ENCODE measurements around the gene PEX3. TPM values are rescaled to one million over a fixed set of nuclear protein-coding genes. Genes with fewer than 3 reads are reported as not detected.

The PEX3 gene
- total RNA-seq, 1 donor from 2014 or later, result 12.8 TPM

GRCh38 chr6:143525356-143525755, 74.8 kb downstream of the PEX3 start:
- no peak overlapping the region for H3K27ac Mint-ChIP-seq

GRCh38 chr6:143527677-143528076, 77.1 kb downstream of the PEX3 start:
- H3K9me3 Mint-ChIP-seq, result no peaks in the 10 kb centered on the region
- H3K36me3 Mint-ChIP-seq, result no peaks in the 10 kb centered on the region
- no peaks in the 10 kb centered on the region for H3K4me1 Mint-ChIP-seq (ENCODE audit: unreplicated experiment)
- DNase-seq (ENCODE audit: extremely low spot score, unreplicated experiment), result no peak
- no peaks in the 10 kb centered on the region for H3K27me3 Mint-ChIP-seq
- no peak for TF ChIP-seq CTCF (conservative IDR thresholded peaks at IDR 0.05)
- H3K4me3 Mint-ChIP-seq, result no peak overlapping the region
- no peak overlapping the region for H3K27ac Mint-ChIP-seq

More at GRCh38 chr6:143525356-143525755, 74.8 kb downstream of the PEX3 start:
- no peak for DNase-seq (ENCODE audit: extremely low spot score, unreplicated experiment)
- Mint-ChIP-seq H3K27me3 (peaks cover 4% of the 10 kb centered on the region), H3K9me3 (no peaks in the 10 kb centered on the region), H3K4me3 (no peak overlapping the region), H3K4me1 (ENCODE audit: unreplicated experiment) (no peaks in the 10 kb centered on the region), H3K36me3 (no peaks in the 10 kb centered on the region)
- TF ChIP-seq CTCF (conservative IDR thresholded peaks at IDR 0.05), result no peak

GRCh38 chr6:143528164-143528811, 77.7 kb downstream of the PEX3 start:
- Mint-ChIP-seq H3K4me3 (no peak overlapping the region), H3K36me3 (no peaks in the 10 kb centered on the region), H3K27ac (no peak overlapping the region), H3K9me3 (no peaks in the 10 kb centered on the region), H3K4me1 (ENCODE audit: unreplicated experiment) (no peaks in the 10 kb centered on the region), H3K27me3 (no peaks in the 10 kb centered on the region)
- no peak for DNase-seq (ENCODE audit: extremely low spot score, unreplicated experiment)
- TF ChIP-seq CTCF (conservative IDR thresholded peaks at IDR 0.05), result no peak

GRCh38 chr6:143529095-143529494, 78.5 kb downstream of the PEX3 start:
- H3K27ac Mint-ChIP-seq, result no peak overlapping the region
- H3K4me3 Mint-ChIP-seq, result no peak overlapping the region
- TF ChIP-seq CTCF (conservative IDR thresholded peaks at IDR 0.05), result peak; percentile 24
- DNase-seq (ENCODE audit: extremely low spot score, unreplicated experiment), result no peak
- no peaks in the 10 kb centered on the region for H3K4me1 Mint-ChIP-seq (ENCODE audit: unreplicated experiment)
- no peaks in the 10 kb centered on the region for H3K9me3 Mint-ChIP-seq
- no peaks in the 10 kb centered on the region for H3K27me3 Mint-ChIP-seq
- H3K36me3 Mint-ChIP-seq, result no peaks in the 10 kb centered on the region

- H3K4me3 Mint-ChIP-seq, result no peak overlapping the region
- DNase-seq (ENCODE audit: extremely low spot score, unreplicated experiment), result no peak
- TF ChIP-seq CTCF (conservative IDR thresholded peaks at IDR 0.05), result no peak
- peaks cover 5% of the 10 kb centered on the region for H3K4me1 Mint-ChIP-seq (ENCODE audit: unreplicated experiment)
- no peaks in the 10 kb centered on the region for H3K36me3 Mint-ChIP-seq
- H3K27ac Mint-ChIP-seq, result no peak overlapping the region
- peaks cover 8% of the 10 kb centered on the region for H3K27me3 Mint-ChIP-seq
- H3K9me3 Mint-ChIP-seq, result no peaks in the 10 kb centered on the region
Observed at GRCh38 chr6:143531720-143532499, 81.3 kb downstream of the PEX3 start.
